GM19452 (cell line): ENCODE measurements around the gene HINT1.

ENCODE experiments used
- ATAC-seq: cut with Tn5 transposase; IDR thresholded peaks from one replicate; pipeline ENCODE4 v1.9.1; 2021; ENCODE audit not compliant: unreplicated experiment

The HINT1 gene

GRCh38 chr5:131112424-131112823, 52.6 kb downstream of the HINT1 start:
- no peak for ATAC-seq

- no peak for ATAC-seq
Observed at GRCh38 chr5:131110256-131110594, 54.8 kb downstream of the HINT1 start.

GRCh38 chr5:131109540-131110255, 55.4 kb downstream of the HINT1 start:
- peak; percentile 79 for ATAC-seq
